ENCODE measurements around the gene OR52K2.

The OR52K2 gene

DNA sequence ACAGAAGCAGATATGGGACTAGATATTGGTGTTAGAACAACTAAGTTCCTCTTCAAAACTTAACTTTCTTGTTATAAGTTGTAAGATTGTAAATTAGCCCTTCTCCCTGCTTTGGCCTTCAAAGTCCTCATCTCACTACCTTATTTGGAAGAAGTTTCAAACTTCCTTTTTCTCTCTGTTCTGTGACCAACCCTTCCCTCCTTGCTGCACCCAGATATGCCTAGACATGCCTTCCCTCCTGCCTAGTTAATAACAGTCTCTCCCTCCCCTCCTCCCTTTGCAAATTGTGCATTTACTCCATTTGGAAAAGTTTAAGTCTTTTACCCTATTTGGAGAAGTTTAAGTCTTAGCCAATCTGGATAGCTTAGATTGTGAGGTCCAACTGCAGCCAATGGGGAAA is 4.9 kb downstream of the OR52K2 start:
- Histone ChIP-seq H3K27me3 (replicated peaks) (no peaks in the 10 kb centered on the region), H3K4me3 (ENCODE audit: low read depth, low read length) (no peak overlapping the region), H3K27ac (no peak overlapping the region), H3K36me3 (replicated peaks) (no peaks in the 10 kb centered on the region)
- DNase-seq = no peak
- TF ChIP-seq, protein P1, sequence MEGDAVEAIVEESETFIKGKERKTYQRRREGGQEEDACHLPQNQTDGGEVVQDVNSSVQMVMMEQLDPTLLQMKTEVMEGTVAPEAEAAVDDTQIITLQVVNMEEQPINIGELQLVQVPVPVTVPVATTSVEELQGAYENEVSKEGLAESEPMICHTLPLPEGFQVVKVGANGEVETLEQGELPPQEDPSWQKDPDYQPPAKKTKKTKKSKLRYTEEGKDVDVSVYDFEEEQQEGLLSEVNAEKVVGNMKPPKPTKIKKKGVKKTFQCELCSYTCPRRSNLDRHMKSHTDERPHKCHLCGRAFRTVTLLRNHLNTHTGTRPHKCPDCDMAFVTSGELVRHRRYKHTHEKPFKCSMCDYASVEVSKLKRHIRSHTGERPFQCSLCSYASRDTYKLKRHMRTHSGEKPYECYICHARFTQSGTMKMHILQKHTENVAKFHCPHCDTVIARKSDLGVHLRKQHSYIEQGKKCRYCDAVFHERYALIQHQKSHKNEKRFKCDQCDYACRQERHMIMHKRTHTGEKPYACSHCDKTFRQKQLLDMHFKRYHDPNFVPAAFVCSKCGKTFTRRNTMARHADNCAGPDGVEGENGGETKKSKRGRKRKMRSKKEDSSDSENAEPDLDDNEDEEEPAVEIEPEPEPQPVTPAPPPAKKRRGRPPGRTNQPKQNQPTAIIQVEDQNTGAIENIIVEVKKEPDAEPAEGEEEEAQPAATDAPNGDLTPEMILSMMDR (IDR thresholded peaks at IDR 0.05; ENCODE audit: low read depth, low read length, missing control alignments) = no peak
- in situ Hi-C loops (cut with HindIII; ENCODE audit: low pct_ligation_motif_present, low sequenced_read_pairs) = no loop called here

DNA sequence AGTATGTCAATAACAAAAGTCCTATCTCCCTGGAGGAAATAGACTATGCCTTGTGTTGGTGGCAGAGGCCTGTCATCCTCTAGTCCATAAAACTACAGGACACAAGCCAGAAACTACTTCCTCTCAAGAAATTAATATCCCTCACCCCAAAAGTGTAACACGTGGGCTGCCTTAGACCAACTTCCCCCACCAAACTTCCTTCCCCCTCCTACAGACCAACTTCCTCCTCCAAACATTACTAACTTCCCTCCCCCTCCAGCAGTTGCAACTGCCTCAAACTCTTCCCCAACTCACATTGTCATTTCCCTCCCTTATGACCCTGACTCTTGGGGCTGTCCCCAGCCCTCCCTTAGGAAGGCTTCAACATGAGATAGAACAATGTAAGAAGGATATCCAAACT is 6.3 kb downstream of the OR52K2 start:
- TF ChIP-seq, protein P1 (IDR thresholded peaks at IDR 0.05; ENCODE audit: low read depth, low read length, missing control alignments) = no peak
- no peak for DNase-seq
- no peak overlapping the region for H3K4me3 ChIP-seq (ENCODE audit: low read depth, low read length)
- no peaks in the 10 kb centered on the region for H3K36me3 ChIP-seq (replicated peaks)
- no peak overlapping the region for H3K27ac ChIP-seq
- no peaks in the 10 kb centered on the region for H3K27me3 ChIP-seq (replicated peaks)
- in situ Hi-C loops (cut with HindIII; ENCODE audit: low pct_ligation_motif_present, low sequenced_read_pairs) = no loop called here

DNA sequence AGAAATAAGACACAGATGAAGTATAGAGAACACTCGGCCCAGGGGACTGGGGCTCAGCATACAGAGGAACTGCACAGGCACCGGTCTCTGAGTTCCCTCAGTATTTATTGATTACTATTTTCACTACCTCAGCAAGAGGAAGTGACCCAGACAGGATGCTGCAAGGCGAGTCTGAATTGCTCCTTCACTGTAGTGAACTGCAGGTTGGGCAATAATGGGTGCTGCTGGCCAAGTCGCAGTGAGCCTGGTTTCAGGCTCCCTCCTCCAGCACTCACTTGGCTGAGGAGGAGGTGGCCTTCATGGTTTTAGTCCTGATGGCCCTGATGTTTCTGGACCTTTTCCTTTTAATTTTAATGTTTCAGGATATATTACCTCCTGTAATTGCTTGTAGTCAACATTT is 10.4 kb downstream of the OR52K2 start:
- no peak for DNase-seq

DNA sequence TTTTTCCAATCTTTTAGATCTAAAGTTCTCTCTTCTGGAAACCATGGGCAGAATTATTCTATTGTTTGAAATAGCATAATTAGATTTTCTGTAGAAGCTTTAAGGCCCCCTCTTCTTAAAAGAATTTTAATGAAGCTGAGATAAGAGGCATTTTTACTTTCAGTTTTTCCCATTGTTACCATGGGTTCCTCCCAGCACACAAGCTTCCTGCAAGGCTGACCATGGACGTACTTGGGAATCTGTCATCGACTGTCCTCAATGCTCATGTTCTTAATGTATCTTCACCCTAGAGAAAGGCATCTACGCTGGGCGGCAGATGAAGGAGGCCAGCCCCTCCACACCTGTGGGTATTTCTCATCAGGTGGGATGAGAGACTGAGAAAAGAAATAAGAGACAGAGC is 11.1 kb downstream of the OR52K2 start:
- TF ChIP-seq, protein P1 (IDR thresholded peaks at IDR 0.05; ENCODE audit: low read depth, low read length, missing control alignments) = no peak
- no peak for DNase-seq
- in situ Hi-C loops (cut with HindIII; ENCODE audit: low pct_ligation_motif_present, low sequenced_read_pairs) = no loop called here
- H3K27me3 ChIP-seq (replicated peaks) = no peaks in the 10 kb centered on the region
- no peak overlapping the region for H3K4me3 ChIP-seq (ENCODE audit: low read depth, low read length)
- no peak overlapping the region for H3K27ac ChIP-seq
- H3K36me3 ChIP-seq (replicated peaks) = no peaks in the 10 kb centered on the region

More for the DNA sequence above, 10.4 kb downstream of the OR52K2 start:
- in situ Hi-C loops (cut with HindIII; ENCODE audit: low pct_ligation_motif_present, low sequenced_read_pairs) = no loop called here
- no peak overlapping the region for H3K27ac ChIP-seq
- no peak overlapping the region for H3K4me3 ChIP-seq (ENCODE audit: low read depth, low read length)
- no peaks in the 10 kb centered on the region for H3K36me3 ChIP-seq (replicated peaks)
- no peaks in the 10 kb centered on the region for H3K27me3 ChIP-seq (replicated peaks)
- TF ChIP-seq, protein P1 (IDR thresholded peaks at IDR 0.05; ENCODE audit: low read depth, low read length, missing control alignments) = no peak

DNA sequence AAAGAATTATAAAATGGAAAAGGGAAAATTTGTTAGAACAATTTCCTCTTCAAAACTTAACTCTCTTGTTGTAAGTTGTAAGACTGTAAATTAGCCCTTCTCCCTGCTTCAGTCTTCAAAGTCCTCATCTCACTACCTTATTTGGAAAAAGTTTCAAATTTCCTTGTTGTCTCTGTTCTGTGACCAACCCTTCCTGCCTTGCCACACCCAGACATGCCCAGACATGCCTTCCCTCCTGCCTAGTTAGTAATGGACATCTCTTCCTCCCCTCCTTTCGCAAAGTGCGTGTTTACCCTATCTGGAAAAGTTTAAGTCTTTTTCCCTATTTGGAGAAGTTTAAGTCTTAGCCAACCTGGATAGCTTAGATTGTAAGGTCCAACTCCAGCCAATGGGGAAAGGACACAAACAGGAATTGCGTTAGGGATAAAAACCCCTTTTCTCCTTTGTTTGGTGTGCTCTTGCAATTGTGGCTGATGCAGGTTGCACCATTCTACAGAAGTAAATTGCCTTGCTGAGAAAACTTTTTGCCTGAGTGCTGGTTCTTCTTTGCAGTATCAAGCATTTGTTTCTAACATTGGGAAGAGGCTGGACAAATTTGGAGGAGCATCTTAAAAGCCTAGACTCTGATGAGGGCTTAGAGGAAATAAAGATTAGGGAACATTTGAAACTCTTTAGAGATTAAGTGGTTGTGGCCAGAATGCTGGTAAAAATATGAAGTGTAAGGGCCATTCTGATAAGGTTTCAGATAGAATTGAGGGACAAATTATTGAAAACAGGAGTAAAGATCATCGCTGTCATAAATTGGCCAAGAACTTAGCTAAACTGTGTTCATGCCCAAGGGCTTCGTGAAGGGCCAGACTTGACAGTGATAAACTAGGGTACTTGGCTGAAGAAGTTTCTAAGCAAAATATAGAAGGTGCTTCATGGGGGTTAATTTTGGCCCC is 15.4 kb downstream of the OR52K2 start:
- in situ Hi-C loops (cut with HindIII; ENCODE audit: low pct_ligation_motif_present, low sequenced_read_pairs) = no loop called here

More for the DNA sequence above, 15.4 kb downstream of the OR52K2 start:
- TF ChIP-seq, protein P1 (IDR thresholded peaks at IDR 0.05; ENCODE audit: low read depth, low read length, missing control alignments) = no peak
- Histone ChIP-seq H3K4me3 (ENCODE audit: low read depth, low read length) (no peak overlapping the region), H3K27me3 (replicated peaks) (no peaks in the 10 kb centered on the region), H3K27ac (no peak overlapping the region), H3K36me3 (replicated peaks) (no peaks in the 10 kb centered on the region)
- DNase-seq = no peak

All from brain microvascular endothelial cell (primary cell).